ES-I3 (cell line): ENCODE results near the gene MYO3A.
"Not testable (repeated sequence)": the region's sequence is repeated elsewhere in the genome, so short reads cannot be mapped to it uniquely, and the experiment has no call there.

ENCODE experiments used
- H3K36me3 ChIP-seq: 2 replicates; pipeline ENCODE4 v1.6.1; 2013; ENCODE audit warnings: mild to moderate bottlenecking, low read length, control low read depth, moderate library complexity; ENCODE audit not compliant: insufficient read depth
- H3K4me1 ChIP-seq: 2 replicates; pipeline ENCODE4 v1.6.1; 2013; ENCODE audit warnings: mild to moderate bottlenecking, control low read depth, low read length; ENCODE audit not compliant: insufficient read depth
- H3K9ac ChIP-seq: 2 replicates; pipeline ENCODE4 v1.6.1; 2013; ENCODE audit warnings: low read depth, mild to moderate bottlenecking, low read length, moderate library complexity
- H3K9me3 ChIP-seq: 2 replicates; pipeline ENCODE4 v1.6.1; 2013; ENCODE audit warnings: mild to moderate bottlenecking, low read length, moderate library complexity; ENCODE audit not compliant: control insufficient read depth, insufficient read depth

Gene MYO3A

GRCh38 chr10:26024303-26024702 is 90.3 kb downstream of the MYO3A start:
- no peaks in the 10 kb centered on the region for H3K36me3 ChIP-seq
- H3K9me3 ChIP-seq, result no peaks in the 10 kb centered on the region
- H3K4me1 ChIP-seq, result peaks cover 6% of the 10 kb centered on the region; the same call in 1 of the 2 replicates
- no peak overlapping the region for H3K9ac ChIP-seq

- Histone ChIP-seq H3K9me3 (no peaks in the 10 kb centered on the region), H3K9ac (no peak overlapping the region), H3K4me1 (peaks cover 10% of the 10 kb centered on the region; the same call in 1 of the 2 replicates), H3K36me3 (no peaks in the 10 kb centered on the region)
Measured at GRCh38 chr10:26025523-26025922, 91.5 kb downstream of the MYO3A start.

GRCh38 chr10:26029858-26030257 is 95.8 kb downstream of the MYO3A start:
- no peaks in the 10 kb centered on the region for H3K36me3 ChIP-seq
- H3K9me3 ChIP-seq, result no peaks in the 10 kb centered on the region
- no peak overlapping the region for H3K9ac ChIP-seq
- H3K4me1 ChIP-seq, result peaks cover 10% of the 10 kb centered on the region; the same call in 1 of the 2 replicates

- Histone ChIP-seq H3K9ac (no peak overlapping the region), H3K36me3 (no peaks in the 10 kb centered on the region), H3K9me3 (no peaks in the 10 kb centered on the region), H3K4me1 (peaks cover 4% of the 10 kb centered on the region; the same call in 1 of the 2 replicates)
Measured at GRCh38 chr10:26031300-26031699, 97.3 kb downstream of the MYO3A start.

GRCh38 chr10:26043469-26043868 is 109.4 kb downstream of the MYO3A start:
- no peaks in the 10 kb centered on the region for H3K9me3 ChIP-seq
- no peak overlapping the region for H3K9ac ChIP-seq
- no peaks in the 10 kb centered on the region for H3K36me3 ChIP-seq
- no peaks in the 10 kb centered on the region for H3K4me1 ChIP-seq

GRCh38 chr10:26044141-26044749 is 110.2 kb downstream of the MYO3A start:
- Histone ChIP-seq H3K4me1 (no peaks in the 10 kb centered on the region), H3K36me3 (no peaks in the 10 kb centered on the region), H3K9me3 (no peaks in the 10 kb centered on the region), H3K9ac (no peak overlapping the region)

GRCh38 chr10:26046073-26046700 is 112.2 kb downstream of the MYO3A start:
- Histone ChIP-seq H3K9ac (no peak overlapping the region), H3K36me3 (no peaks in the 10 kb centered on the region), H3K4me1 (no peaks in the 10 kb centered on the region), H3K9me3 (no peaks in the 10 kb centered on the region)

GRCh38 chr10:26048756-26049155 is 114.7 kb downstream of the MYO3A start:
- Histone ChIP-seq H3K4me1 (no peaks in the 10 kb centered on the region), H3K9me3 (no peaks in the 10 kb centered on the region), H3K9ac (no peak overlapping the region), H3K36me3 (no peaks in the 10 kb centered on the region)

- H3K9me3 ChIP-seq, result no peaks in the 10 kb centered on the region
- H3K36me3 ChIP-seq, result no peaks in the 10 kb centered on the region
- H3K4me1 ChIP-seq, result no peaks in the 10 kb centered on the region
- H3K9ac ChIP-seq, result no peak overlapping the region
Measured at GRCh38 chr10:26052326-26052725, 118.3 kb downstream of the MYO3A start.

- H3K9me3 ChIP-seq, result no peaks in the 10 kb centered on the region
- H3K36me3 ChIP-seq, result no peaks in the 10 kb centered on the region
- H3K4me1 ChIP-seq, result no peaks in the 10 kb centered on the region
- no peak overlapping the region for H3K9ac ChIP-seq
Measured at GRCh38 chr10:26057466-26057865, 123.4 kb downstream of the MYO3A start.

- Histone ChIP-seq H3K9me3 (no peaks in the 10 kb centered on the region), H3K9ac (no peak overlapping the region), H3K4me1 (0 out of 2 replicates have a peak, but pooled peaks cover 4% of the 10 kb centered on the region), H3K36me3 (no peaks in the 10 kb centered on the region)
Measured at GRCh38 chr10:26064106-26064505, 130.1 kb downstream of the MYO3A start.

- Histone ChIP-seq H3K9ac (no peak overlapping the region), H3K9me3 (no peaks in the 10 kb centered on the region), H3K36me3 (no peaks in the 10 kb centered on the region), H3K4me1 (0 out of 2 replicates have a peak, but pooled peaks cover 4% of the 10 kb centered on the region)
Measured at GRCh38 chr10:26067680-26068079, 133.7 kb downstream of the MYO3A start.

- not testable (repeated sequence) for H3K9me3 ChIP-seq, H3K4me1 ChIP-seq, H3K9ac ChIP-seq, H3K36me3 ChIP-seq
Measured at GRCh38 chr10:26080971-26081370, 146.9 kb downstream of the MYO3A start.

GRCh38 chr10:26081459-26081858 is 147.4 kb downstream of the MYO3A start:
- Histone ChIP-seq H3K4me1 (no peaks in the 10 kb centered on the region), H3K9ac (no peak overlapping the region), H3K36me3 (no peaks in the 10 kb centered on the region; the same call in 1 of the 2 replicates), H3K9me3 (no peaks in the 10 kb centered on the region)

- Histone ChIP-seq H3K4me1 (no peaks in the 10 kb centered on the region), H3K9me3 (no peaks in the 10 kb centered on the region), H3K9ac (no peak overlapping the region), H3K36me3 (no peaks in the 10 kb centered on the region; the same call in 1 of the 2 replicates)
Measured at GRCh38 chr10:26085549-26085948, 151.5 kb downstream of the MYO3A start.
